ENCODE measurements around the gene MAP3K14.
"Not testable (repeated sequence)": the region's sequence is repeated elsewhere in the genome, so short reads cannot be mapped to it uniquely, and the experiment has no call there.

Gene MAP3K14

GRCh38 chr17:45253879-45254278 is 62.9 kb downstream of the MAP3K14 start:
- DNase-seq: no peak

DNA sequence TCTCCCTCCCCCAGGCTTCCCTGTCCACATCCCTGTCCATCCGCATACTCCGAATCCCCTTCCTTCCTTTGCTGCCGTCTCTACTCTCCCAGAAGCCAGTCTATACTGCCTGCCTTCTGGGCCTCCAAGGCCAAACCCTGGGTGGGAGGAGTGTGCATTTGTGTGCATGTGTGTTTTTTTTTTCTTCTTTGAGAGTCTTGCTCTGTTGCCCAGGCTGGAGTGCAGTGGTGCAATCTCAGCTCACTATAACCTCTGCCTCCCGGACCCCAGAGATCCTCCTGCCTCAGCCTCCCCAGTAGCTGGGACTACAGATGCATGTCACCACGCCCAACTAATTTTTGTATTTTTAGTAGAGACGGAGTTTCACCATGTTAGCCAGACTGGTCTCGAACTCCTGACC is 63.6 kb downstream of the MAP3K14 start:
- DNase-seq: not testable (repeated sequence)

- DNase-seq: no peak
These were observed 64.9 kb downstream of the MAP3K14 start for GRCh38 chr17:45251931-45252330.

- peak; percentile 84 for DNase-seq
These were observed 68.5 kb downstream of the MAP3K14 start for GRCh38 chr17:45248132-45248957.

GRCh38 chr17:45247429-45248131 is 69.2 kb downstream of the MAP3K14 start:
- peak; percentile 97 for DNase-seq

DNA sequence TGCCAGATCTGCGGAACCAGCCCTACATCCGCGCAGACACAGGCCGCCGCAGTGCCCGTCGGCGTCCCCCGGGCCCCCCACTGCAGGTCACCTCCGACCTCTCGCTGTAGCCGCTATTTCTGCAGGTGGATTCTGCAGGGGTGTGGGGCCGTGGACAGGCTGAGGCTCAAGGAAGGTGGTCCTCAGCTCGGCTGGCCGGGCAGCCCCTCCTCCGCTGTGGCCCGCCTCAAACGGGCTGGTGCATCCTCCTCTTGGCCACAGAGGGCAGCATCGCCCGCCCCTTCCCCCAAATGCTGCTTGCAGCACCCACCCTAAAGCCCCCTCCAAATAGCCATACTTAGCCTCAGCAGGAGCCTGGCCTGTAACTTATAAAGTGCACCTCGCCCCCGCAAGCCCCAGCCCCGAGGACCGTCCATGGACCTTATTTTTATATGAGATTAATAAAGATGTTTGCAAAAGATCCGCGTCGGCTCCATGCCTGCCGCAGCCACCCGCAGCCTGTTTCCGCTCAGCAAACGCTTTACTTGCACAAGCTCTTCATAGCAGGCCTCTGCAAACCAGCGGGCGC is 69.9 kb downstream of the MAP3K14 start:
- no peak for DNase-seq

GRCh38 chr17:45246338-45246737 is 70.5 kb downstream of the MAP3K14 start:
- no peak for DNase-seq

GRCh38 chr17:45244725-45245656 is 71.8 kb downstream of the MAP3K14 start:
- DNase-seq: no peak

DNA sequence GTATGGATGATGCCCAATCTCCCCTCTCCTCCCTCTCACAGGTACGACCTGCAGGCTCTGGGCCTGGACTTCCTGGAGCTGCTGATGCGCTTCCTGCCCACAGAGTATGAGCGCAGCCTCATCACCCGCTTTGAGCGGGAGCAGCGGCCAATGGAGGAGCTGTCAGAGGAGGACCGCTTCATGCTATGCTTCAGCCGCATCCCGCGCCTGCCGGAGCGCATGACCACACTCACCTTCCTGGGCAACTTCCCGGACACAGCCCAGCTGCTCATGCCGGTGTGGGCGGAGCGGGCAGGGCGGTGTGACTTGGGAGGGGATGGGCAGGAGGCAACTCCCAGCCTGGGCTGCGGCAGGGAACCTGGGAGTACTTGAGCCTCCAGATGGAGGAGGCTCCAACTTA is 73.1 kb downstream of the MAP3K14 start:
- no peak for DNase-seq

DNA sequence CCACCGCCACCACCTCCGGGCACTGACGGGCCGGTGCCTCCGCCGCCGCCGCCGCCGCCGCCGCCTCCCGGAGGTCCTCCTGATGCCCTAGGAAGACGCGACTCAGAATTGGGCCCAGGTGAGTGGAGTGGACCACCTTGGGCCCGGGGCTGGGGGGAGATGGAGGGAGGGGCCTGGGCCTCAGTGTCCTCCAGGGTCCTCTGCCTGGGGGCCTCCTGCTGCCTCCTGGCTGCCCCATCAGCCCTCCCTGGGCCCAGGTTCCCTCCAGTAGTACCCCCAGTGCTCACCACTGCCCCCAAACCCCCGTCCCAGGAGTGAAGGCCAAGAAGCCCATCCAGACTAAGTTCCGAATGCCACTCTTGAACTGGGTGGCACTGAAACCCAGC is 74.8 kb downstream of the MAP3K14 start:
- DNase-seq: no peak

DNA sequence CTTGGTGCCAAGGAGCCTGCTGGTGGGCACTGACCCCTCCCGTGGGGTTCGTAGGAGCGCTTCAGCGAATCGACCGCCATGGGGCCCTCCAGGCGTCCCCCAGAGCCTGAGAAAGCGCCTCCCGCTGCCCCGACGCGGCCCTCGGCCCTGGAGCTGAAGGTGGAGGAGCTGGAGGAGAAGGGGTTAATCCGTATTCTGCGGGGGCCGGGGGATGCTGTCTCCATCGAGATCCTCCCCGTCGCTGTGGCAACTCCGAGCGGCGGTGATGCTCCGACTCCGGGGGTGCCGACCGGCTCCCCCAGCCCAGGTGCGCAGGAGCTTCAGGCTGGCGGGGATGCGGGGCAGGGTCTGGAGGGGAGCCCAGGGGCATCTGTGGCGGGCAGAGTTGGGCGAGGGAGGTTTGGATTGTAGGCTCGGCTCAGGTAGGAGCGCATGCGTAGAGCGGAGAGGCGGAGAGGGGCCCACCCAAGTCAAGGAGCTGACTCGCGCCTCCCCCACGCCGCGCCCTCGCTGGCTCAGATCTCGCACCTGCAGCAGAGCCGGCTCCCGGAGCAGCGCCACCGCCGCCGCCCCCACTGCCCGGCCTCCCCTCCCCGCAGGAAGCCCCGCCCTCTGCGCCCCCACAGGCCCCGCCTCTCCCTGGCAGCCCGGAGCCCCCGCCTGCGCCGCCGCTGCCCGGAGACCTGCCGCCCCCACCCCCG is 75.3 kb downstream of the MAP3K14 start:
- no peak for DNase-seq

- no peak for DNase-seq
These were observed 75.9 kb downstream of the MAP3K14 start for GRCh38 chr17:45240905-45241327.

GRCh38 chr17:45238155-45238774 is 78.6 kb downstream of the MAP3K14 start:
- no peak for DNase-seq

DNA sequence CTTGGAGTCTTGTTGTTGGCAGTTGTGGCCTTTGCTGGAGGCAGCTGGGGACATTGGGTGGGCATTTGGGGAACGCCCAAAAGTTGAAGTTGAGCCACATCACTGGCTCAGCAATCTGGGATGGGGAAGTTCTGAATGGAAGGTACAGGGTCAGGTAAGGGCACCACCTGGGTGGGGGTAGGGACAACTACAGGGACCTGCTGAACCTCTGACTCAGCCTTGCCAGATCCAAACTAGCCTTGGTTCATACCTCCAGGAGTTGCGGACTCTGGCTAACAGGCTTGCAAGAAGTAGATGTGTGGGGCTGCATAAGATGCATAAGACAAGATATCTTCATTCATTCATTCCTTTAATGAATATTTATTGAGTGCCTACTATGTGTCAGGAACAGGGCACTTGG is 79.1 kb downstream of the MAP3K14 start:
- no peak for DNase-seq

- DNase-seq: no peak
These were observed 80.6 kb downstream of the MAP3K14 start for GRCh38 chr17:45236282-45236606.

DNA sequence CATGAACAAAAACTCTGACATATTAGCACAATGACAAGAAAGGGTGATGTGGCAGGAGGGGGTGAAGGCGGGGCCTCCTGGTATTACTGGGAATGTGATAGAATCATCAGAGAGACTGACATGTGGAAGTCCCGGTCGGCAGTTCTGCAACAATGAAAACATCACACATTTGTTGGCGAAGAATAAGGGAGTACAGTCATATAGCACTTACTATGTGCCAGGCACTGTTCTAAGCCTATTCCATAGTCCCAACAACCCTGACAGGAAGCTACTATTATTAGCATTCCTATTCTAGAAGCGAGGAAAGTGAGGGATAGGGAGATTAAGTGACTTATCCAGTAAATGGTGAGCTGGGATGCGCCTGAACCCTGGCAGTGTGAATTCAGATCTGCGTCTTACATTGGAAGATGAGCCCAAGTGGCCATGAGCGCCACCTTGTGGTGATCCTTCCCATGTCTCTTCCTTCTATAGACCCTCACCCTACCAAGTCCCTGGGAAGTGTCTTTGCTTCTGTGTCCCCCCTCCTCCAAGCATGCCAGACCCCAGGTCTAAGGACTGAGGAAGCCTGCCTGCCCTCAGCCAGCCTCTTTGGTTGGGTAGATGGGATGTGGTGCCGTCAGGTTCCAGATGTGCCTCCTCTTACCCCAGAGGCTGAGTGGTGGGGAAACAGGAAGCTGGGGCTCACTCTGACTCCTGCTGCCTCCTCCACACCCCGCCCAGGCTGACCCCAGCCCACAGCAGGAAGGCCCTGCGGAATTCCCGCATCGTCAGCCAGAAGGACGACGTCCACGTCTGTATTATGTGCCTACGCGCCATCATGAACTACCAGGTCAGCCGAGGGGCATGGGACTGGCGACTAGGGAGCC is 81.2 kb downstream of the MAP3K14 start:
- peak; percentile 71 for DNase-seq

DNA sequence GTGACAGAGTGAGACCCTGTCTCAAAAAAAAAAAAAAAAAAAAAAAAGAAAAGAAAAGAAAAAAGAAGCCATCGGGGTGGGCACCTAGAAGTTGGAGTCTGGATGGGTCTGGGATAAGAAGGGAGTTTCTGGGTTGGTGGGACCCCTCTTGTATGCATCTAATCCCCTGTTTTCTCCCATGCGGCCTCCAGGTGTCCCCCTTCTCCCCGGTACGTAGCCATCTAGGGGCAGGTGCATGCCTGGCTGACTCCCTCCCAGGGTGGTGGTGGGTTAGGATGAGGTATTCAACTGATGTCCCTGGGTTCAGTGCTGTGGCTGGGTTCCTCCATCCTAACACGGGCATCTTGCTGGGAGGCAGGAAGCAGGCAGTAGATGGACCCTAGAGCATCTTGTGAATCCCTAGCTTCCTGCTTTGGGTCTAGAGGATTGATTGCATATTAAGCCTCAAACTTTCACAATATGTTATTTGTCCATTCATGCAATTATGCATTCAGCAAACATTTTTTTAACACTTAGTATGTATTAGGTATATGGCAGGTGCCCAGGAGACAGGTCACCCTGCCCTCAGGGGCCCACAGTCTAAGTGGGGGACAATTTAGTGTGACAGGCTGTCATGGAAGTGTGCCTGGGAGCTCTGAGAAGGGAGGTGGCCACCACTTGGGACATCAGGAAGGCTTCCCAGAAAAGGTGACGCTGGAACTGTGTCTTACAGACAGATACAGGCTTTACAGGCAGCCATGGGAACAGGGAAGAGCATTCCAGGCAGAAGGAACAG is 82.0 kb downstream of the MAP3K14 start:
- peak; percentile 60 for DNase-seq

DNA sequence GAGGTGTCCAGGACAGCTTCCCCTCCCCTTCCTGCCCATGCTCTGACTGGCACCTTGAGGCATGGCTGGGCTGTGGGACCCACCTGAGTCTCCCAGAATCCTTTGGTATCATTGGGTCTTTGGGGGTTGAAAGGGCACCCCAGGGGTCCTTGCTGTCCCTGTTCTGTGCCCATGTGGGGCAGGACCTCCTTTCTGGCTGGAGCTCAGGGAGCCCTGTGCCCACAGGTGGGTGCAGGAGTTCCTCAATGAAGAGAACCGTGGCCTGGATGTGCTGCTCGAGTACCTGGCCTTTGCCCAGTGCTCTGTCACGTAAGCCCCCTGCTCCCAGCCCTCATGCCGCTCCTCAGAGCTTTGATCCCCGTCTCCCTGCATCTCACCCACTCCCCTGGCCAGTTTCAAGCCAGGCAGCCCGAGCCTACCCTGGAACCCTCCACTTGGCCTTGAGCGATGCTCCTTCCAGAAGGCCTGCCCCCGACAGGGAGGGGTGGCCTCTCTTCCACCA is 83.3 kb downstream of the MAP3K14 start:
- no peak for DNase-seq

DNA sequence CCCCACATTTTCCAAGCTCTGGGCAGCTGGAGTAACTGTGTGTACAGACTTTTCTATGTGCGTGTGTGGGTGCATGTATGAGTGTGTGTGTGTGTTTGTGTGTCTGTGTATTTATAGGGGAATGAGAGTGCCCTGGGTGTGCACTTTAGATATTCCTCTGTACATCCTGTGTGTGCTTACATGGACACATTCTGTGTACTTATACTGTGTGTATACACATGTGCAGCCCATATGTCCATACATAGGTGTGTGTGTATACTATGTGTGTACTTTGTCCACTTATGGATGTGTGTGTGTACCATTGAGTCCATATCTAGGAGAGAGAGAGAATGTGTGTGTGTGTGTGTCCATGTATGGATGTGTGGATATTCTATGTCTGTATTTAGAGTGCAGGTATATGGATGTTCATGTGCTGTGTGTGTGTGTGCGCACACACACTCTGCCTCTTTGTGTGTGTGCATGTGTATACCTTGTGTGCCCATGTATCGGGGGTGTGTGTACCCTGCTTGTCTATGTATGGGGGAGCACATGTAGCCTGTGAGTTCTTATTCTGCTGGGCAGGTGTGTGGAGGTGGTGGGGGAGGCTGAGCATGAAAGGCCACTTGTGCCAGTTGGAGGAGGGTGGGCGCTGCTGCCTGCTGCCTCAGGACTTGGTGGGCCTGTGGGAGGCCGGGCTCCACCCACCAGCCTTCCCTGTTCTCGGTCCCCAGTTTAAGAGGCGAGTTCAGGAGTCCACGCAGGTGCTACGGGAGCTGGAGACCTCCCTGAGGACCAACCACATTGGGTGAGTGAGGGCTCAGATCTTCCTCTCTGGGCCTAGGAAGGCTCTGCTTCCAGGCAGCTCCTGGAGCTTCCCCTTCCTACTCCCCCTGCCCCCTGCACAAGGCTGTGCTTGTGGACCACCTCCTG is 84.1 kb downstream of the MAP3K14 start:
- DNase-seq: no peak

Data from CD4-positive, alpha-beta T cell treated with Interferon gamma for 1 hour (primary cell).